ENCODE results near the gene INTS1. TPM values are rescaled to one million over a fixed set of nuclear protein-coding genes. Genes with fewer than 3 reads are reported as not detected.

INTS1 gene
- polyA plus RNA-seq, 2 of the 4 experiments (the other 2 are of a cell fraction), result 14.6 to 48.1 TPM

DNA sequence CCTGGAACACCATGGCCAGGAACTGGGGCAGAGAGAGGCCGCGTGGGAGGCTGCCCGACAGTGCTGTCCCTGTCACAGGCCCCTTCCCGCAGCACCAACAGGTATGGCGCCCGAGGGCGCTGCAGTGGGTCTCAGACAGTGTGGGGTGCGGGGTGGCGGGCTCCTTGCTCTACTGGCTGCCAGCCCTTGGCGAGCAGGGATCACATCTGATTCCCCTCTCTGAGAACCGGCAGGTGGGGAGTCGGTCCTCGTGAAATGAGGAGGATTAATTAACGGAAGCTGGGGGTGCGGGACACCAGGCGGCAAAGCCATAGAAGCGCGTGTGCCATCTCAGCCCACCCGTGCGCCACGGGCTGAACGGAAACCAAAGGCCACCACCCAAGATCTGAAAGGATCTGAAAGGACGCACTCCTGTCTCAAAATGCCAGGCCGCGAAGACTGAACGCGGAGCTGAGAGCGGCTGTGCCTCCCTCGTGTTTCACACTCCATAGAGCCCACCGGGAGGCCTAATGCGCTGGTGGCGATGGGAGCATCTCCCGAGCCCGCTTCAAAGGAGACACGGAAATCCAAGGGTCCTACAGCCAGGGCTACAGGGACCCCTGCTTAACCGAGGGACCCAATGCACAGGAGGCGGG is 6.8 kb downstream of the INTS1 start:
- POLR2A ChIA-PET, result no interaction called here
- Histone ChIP-seq H3K4me3 (no peak overlapping the region), H3K4me2 (no peak overlapping the region), H3K4me1 (peaks cover 6% of the 10 kb centered on the region), H3K27ac (no peak overlapping the region), H3K9me3 (no peaks in the 10 kb centered on the region)
- ATAC-seq (no peak), DNase-seq (ENCODE audit: low read depth in 1 of 2, low spot score in 1 of 2) (no peak), FAIRE-seq (no peak)
- TF ChIP-seq ESRRA (IDR thresholded peaks at IDR 0.05; ENCODE audit: borderline replicate concordance, low read length) (no peak), PHF8 (IDR thresholded peaks at IDR 0.05; ENCODE audit: borderline replicate concordance, low read depth) (no peak), RFX5 (IDR thresholded peaks at IDR 0.05) (no peak), ZNF302 (CRISPR knock-in tag; IDR thresholded peaks at IDR 0.05) (no peak), KDM1A (IDR thresholded peaks at IDR 0.05; ENCODE audit: low read depth) (no peak), HEYL (CRISPR knock-in tag; IDR thresholded peaks at IDR 0.05) (no peak), HOXB5 (CRISPR knock-in tag; IDR thresholded peaks at IDR 0.05) (no peak), SREBF2 (IDR thresholded peaks at IDR 0.05) (no peak), RCOR1 (IDR thresholded peaks at IDR 0.05; ENCODE audit: low read depth, low read length) (no peak), FOSB (CRISPR knock-in tag; IDR thresholded peaks at IDR 0.05) (no peak), NPAS2 (CRISPR knock-in tag; IDR thresholded peaks at IDR 0.05; ENCODE audit: borderline replicate concordance) (no peak), GATA3 (IDR thresholded peaks at IDR 0.05; ENCODE audit: borderline replicate concordance) (no peak), CHD2 (IDR thresholded peaks at IDR 0.05; ENCODE audit: low read length, partially characterized antibody) (no peak), POLR2AphosphoS2 (conservative IDR thresholded peaks at IDR 0.05; ENCODE audit: low read length) (no peak), MAZ (IDR thresholded peaks at IDR 0.05; ENCODE audit: borderline replicate concordance, low read depth, low read length) (no peak), SMC3 (IDR thresholded peaks at IDR 0.05) (no peak)
- TF ChIP-seq, protein P1, sequence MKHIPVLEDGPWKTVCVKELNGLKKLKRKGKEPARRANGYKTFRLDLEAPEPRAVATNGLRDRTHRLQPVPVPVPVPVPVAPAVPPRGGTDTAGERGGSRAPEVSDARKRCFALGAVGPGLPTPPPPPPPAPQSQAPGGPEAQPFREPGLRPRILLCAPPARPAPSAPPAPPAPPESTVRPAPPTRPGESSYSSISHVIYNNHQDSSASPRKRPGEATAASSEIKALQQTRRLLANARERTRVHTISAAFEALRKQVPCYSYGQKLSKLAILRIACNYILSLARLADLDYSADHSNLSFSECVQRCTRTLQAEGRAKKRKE (CRISPR knock-in tag; IDR thresholded peaks at IDR 0.05; ENCODE audit: low read depth), result no peak
- TF ChIP-seq, protein P2, sequence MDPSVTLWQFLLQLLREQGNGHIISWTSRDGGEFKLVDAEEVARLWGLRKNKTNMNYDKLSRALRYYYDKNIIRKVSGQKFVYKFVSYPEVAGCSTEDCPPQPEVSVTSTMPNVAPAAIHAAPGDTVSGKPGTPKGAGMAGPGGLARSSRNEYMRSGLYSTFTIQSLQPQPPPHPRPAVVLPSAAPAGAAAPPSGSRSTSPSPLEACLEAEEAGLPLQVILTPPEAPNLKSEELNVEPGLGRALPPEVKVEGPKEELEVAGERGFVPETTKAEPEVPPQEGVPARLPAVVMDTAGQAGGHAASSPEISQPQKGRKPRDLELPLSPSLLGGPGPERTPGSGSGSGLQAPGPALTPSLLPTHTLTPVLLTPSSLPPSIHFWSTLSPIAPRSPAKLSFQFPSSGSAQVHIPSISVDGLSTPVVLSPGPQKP (IDR thresholded peaks at IDR 0.05; ENCODE audit: low read depth, low read length), result no peak
- CTCF ChIA-PET, result interaction anchor here (0.9 to 7.2 kb wide), 6 partner anchors 9 to 59 kb away, joined by 3 to 48 read pairs (median 3); partner anchors contain the start of gene TMEM184A
- 88% methylated on average over 32 of the region's 37 CpGs for WGBS (ENCODE audit: missing lambda C conversion rate)

DNA sequence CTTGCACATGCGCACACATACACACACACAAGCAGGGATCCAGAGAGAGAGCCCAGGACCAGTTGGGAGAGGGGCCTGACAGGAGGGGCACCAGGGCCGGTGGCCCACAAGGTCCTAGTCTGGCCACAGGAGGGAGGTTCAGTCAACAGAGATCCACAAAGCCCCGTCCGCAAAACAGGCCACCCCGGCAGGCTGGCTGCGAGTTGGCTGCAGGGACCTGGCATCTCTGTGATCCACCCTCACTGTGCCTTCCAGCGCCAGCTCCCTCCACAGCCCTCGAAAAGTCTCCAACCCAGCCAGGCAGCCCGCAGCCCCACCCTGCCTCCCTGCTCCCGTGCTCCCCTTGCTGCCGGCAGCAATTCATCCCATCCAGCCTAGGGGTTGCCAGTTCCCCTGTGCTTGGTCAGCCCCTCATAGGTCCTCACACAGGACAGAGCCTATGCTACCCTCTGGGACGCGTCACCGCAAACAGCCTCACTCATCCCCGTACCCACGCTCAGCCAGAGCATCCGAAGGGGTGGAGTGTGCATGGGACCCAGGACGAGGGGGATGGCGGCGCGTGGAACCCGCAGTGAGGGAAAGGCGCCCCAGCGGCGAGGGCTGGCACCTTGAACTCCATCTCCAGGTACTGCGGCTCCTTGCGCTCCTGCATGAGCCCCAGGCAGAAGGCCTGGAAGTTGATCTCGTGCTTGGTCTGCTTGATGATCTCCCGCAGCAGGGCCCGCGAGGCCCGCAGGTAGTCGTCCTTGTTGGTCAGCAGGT is 7.5 kb downstream of the INTS1 start:
- H3K4me1 ChIP-seq, result no peaks in the 10 kb centered on the region; the same call in 2 of the 3 replicates
- FAIRE-seq (no peak), ATAC-seq (no peak; a peak in 1 of 6 replicates), DNase-seq (ENCODE audit: low read depth in 1 of 2, low spot score in 1 of 2) (no peak)
- ChIA-PET POLR2A (no interaction called here), CTCF (interaction anchor here (7.2 kb wide), 1 partner anchor 22 kb away, joined by 48 read pairs; no protein-coding TSS in a partner anchor)
- no peaks in the 10 kb centered on the region for H3K9me3 ChIP-seq
- TF ChIP-seq E2F6 (IDR thresholded peaks at IDR 0.05; ENCODE audit: borderline replicate concordance, low read depth) (no peak), RNF2 (IDR thresholded peaks at IDR 0.05; ENCODE audit: borderline replicate concordance, low read depth) (no peak), HOXB13 (CRISPR knock-in tag; IDR thresholded peaks at IDR 0.05; ENCODE audit: low read depth) (no peak), RFX5 (IDR thresholded peaks at IDR 0.05) (no peak)
- TF ChIP-seq, protein P2 (IDR thresholded peaks at IDR 0.05; ENCODE audit: low read depth, low read length), result no peak
- 93% methylated on average over 27 of the region's 33 CpGs for WGBS (ENCODE audit: missing lambda C conversion rate)
- H3K27ac ChIP-seq, result no peak overlapping the region
- no peak overlapping the region for H3K4me3 ChIP-seq
- no peak overlapping the region for H3K4me2 ChIP-seq

Measured in A549 (cell line).